ENCODE data around the gene CAMTA1.
A peak's percentile ranks its signal among the peaks of the same experiment; 100 is the strongest.

CAMTA1 gene

DNA sequence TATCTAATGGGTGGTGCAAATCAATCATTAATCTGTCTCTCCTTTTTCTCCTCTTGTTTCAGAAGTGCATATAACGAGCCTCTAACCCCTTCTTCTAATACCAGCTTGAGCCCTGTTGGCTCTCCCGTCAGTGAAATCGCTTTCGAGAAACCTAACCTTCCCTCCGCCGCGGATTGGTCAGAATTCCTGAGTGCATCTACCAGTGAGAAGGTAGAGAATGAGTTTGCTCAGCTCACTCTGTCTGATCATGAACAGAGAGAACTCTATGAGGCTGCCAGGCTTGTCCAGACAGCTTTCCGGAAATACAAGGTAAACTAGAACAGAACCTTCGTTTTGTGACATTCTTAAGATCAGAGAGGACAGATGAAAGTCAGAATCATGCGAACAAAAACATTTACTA, 960.5 kb downstream of the CAMTA1 start:
- DNase-seq = no peak

- DNase-seq = peak; percentile 15
These were observed 962.4 kb downstream of the CAMTA1 start for GRCh38 chr1:7747605-7748004.

- DNase-seq = no peak
These were observed 963.9 kb downstream of the CAMTA1 start for GRCh38 chr1:7749126-7749525.

GRCh38 chr1:7751174-7751573, 965.9 kb downstream of the CAMTA1 start:
- DNase-seq = no peak

DNA sequence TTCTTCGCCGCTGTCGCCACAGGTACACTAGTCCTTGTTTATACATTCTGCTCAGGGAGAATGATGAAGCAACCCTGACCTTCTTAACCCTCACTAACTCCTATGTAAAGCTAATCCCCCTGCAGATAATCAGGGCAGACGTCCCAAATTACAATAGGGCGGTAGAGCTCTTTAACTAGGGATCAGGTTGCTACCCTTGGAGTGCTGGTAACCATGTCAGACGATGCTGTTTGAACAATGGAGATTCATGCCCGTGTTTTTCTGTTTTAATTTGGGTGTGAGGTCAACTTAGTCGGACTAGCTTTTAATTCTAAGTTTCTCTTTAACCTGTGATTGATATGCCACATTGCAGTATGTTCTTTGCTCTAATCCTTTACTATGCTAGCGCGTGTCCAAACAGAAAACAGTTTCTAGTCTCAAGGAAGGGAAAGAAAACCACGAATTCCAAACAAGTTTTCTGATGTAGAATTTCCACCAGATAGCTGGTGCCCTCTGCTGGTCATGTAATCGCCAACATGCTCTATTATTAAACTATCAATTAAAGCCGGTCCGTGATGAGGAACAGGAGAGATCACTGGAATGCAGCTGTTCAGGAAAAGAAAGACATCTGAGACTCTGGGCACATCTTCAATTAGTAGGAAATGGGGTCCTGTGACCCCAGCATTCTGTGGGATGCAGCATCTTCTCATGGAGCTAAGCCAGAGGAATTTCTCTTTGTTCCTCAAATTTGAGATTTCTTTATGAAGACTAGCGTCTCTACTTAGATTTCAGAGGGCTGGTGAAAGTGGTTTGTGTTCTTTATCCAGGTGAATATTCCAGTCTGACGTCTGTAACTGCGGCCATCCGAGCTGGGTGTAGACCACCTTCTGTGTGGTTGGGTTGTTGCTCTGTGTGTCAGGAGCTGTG, 967.5 kb downstream of the CAMTA1 start:
- peak; percentile 44 for DNase-seq

GRCh38 chr1:7753641-7754040, 968.4 kb downstream of the CAMTA1 start:
- no peak for DNase-seq

DNA sequence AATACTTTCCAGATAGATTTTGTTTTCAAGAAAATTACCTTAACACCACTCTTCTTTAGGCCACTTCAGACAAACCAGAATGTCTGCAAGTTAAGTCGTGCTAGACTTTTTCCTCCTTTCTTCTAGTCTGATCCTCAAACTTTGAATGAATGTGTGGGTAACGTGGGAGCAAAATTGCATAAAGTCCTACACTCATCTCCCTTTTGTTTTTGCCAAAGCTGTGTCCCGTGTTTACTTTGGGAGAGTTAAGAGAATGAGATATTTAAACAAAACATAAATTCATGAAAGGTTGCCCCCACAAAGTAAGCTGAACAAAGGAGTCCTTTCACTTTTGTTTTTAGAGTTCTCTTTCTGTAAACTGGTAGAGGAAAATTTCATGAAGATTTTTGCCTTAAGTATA, 969.0 kb downstream of the CAMTA1 start:
- no peak for DNase-seq

GRCh38 chr1:7755448-7755847, 970.2 kb downstream of the CAMTA1 start:
- no peak for DNase-seq

- no peak for DNase-seq
These were observed 975.0 kb downstream of the CAMTA1 start for GRCh38 chr1:7760245-7760644.

DNA sequence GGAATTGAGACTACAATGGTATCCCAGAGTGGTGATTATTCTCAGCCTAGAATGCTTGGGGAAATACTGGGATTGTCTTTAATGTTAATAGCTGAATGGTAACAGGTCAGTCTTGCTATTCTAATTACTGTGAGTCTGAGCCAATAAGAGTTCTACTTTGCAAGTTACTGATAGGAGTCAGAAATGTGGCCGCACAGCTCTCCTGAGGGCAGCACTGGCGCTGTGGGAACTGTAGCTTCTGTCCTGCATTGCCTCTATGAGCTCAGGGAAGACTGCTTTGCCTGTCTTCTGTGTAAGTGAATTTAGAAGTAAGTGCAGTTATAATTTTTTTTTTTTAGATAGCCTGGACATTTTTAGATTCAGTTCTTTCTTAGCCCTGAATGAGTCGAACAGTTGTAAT, 975.8 kb downstream of the CAMTA1 start:
- DNase-seq = no peak

DNA sequence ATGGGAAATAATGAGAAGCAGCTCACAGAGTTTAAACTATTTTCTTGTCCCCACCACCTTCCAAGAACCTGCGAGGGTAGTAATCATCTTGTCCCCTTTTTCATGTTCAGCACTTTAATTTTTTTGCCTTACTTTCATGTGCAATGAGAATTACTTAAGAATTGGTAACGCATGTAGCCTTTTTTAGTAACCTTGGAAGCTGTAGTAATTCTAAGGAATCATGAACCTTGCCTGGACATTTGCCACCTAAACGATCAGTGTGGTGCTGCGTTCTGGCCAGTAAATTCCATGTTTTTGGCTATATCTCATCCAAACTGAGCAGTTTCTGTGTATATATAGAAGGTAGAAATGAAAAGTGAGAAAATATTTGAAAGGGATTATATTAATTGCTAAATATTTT, 981.9 kb downstream of the CAMTA1 start:
- no peak for DNase-seq

GRCh38 chr1:7768583-7768982, 983.3 kb downstream of the CAMTA1 start:
- DNase-seq = no peak

DNA sequence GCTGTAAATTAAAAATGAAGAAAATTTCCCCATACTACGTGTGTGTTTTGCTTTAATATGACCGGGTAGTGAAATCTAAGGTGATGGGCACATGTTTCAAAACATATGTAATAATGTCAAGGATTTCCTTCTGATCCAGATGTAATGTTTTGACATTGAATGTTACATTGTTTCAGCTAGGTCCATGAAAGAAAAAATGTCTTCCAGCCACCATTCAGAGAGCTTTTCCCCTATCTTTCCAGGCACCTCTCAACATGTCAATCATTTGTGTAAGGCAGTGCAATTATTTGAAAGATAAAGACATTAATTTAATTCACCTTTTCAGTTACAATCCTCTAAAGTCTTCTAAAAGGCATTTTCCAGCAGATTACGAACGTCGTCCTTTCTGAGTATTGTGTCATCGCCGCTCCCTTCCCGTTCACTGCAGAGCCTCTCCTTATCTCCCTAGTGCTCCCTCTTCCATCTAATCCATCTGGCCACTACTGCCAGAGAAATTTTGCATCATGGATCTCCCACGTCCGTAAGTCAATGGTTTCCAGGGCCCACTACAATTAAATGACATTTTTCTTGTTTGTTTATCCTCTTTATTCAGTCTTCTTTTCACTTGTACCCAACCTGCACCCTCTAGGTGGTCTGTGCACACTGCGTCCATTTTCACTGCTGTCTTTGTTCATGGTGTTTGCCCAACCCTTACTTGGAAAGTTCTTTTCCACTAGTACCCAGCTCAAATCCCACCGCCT, 984.6 kb downstream of the CAMTA1 start:
- DNase-seq = no peak

GRCh38 chr1:7770669-7770996, 985.4 kb downstream of the CAMTA1 start:
- DNase-seq = no peak

DNA sequence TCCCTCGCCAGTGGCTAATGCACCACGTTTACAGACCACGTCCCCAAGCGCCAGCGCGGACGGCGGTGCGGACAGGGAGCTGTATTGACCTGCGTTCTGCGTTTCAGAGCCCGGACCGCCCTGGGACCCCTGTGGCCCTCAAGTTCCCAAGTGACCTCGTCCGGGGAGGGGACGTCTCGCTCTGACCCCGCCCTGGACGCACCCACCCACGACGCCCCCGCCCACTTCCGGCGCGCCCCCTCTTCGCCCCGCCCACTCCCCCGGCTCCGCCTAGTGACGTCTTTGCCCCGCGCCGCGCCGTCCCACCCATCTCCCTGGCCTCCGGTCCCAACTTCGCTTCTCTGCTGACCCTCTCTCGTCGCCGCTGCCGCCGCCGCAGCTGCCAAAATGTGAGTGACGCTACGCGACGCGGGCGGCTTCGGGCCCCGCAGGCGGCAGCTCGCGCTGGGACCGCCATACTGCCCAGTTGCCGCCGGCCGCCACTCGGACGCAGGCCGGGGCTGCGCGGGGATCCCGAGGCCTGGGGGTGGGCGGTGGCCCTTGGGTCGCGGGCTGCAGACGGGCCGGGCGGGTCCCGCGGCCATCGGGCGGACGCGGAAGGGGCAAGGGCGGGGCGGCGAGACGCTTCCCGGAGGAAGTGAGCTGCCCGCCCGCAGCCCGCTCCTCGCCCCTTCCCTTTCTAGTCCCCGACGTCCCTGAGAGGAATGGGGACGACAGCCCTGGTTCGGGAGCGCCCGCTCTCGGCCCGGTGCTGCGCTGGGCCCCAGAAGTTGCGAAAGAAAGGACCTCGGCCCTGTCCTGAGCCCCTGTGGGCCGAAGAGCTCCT, 986.0 kb downstream of the CAMTA1 start, which contains the start of gene VAMP3:
TSS of gene VAMP3 (plus strand) at position 300 of the 826 bp plus-strand sequence. CDS start at position 388, 88 bp downstream.
- DNase-seq = peak; percentile 77

DNA sequence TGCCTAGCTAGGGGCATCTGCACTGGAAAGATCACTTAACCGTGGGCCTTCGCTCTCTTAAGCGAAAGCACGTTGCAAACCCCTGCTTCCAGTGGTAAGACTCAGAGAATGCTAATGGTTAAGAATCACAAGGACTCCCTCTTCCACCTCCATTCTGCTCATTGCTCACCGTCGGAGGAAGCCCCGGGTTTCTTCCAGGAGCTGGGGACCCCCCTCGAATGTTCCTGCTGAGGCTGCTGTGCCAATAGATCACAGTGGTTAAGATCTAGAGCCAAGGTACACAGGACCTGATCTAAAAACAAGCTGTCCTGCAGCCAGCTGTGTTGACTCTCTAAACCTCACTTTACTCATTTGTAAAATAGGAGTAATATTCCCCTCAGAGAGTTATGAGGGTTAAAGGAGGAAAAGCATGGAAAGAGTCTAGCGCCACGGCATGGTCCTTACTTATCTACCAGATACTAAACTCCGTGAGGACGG, 986.6 kb downstream of the CAMTA1 start:
- DNase-seq = no peak

DNA sequence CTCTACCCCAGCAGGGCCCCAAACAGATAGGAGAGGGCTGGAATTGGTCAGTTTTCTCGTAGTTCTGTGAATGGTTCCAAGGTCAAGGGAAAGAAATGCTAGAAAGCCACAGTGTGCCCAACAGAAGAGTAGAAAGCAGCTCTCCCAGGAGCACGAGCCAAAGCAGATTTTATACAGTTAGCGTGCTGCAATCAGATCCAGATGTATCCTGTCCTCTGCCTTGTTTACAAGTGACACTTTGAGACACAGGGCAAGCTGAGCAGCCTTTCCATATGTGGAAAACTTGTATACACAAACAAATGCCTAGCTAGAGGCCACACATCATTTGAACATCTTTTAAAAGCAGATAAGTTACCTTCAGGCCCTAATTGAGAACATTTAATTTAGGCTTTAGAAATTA, 992.3 kb downstream of the CAMTA1 start:
- no peak for DNase-seq

DNA sequence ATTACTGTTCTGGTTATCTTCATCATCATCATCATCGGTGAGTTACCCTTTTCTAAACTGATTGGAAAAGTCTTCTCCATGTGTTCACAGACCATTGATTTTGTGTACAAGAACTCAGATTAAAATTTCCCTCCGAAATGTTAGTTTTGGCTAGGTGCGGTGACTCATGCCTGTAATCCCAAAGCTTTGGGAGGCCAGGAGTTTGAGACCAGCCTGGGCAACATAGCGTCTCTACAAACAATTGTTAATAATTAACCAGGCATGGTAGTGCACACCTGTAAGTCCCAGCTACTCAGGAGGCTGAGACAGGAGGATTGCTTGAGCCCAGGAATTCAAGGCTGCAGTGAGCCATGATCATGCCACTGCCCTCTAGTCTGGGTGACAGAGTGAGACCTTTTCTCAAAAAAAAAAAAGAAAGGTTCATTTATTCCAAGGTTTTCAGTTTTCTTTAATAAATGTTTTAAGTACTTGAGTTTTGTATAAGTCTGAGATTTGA, 992.9 kb downstream of the CAMTA1 start:
- DNase-seq = no peak

- no peak for DNase-seq
These were observed 995.7 kb downstream of the CAMTA1 start for GRCh38 chr1:7780976-7781375.

DNA sequence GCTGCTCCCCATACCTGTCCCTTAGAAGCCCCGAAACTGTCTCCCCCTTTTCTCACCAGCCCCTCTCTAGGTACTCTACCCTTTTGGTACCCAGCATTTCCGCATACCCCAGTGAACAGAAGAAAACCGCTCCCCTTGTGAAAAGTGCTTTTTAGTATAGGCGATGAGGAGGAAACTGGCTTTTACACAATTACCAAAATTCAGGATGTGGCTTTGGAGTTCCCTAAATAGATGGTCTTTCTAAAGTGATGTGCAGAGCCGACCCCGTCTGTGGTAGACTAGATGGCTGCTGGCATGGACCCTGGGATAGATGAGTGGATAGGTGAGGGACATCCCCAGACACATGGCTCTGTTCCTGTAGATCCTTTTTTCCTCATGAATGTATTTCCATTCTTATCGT, 996.2 kb downstream of the CAMTA1 start:
- no peak for DNase-seq

DNA sequence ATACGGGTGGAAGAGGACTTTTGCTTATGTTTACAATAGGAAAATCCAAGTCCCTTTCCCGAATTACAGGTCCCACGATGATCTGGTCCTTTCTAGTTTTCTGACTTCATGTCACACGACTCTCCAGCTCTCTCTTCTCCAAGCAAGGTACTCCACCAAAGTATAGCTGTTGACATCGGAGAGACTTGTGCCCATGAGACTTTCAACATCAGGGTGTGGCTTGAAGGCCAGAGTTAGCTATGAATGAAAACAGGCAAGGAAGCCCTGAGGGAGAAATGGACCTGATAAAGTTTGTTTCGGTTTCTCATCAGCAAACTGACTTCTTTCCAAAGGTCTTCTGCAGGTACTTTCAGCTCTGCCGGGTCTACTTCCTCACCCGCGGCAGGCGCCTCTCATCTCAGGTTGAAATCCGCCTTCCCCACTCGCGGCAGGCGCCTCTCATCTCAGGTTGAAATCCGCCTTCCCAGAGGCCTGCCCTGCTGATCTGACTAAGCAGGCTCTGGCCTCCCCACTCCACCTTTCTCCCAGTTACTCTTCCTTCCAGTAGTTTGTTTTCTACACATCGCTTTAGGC, 996.8 kb downstream of the CAMTA1 start:
- peak; percentile 4 for DNase-seq

DNA sequence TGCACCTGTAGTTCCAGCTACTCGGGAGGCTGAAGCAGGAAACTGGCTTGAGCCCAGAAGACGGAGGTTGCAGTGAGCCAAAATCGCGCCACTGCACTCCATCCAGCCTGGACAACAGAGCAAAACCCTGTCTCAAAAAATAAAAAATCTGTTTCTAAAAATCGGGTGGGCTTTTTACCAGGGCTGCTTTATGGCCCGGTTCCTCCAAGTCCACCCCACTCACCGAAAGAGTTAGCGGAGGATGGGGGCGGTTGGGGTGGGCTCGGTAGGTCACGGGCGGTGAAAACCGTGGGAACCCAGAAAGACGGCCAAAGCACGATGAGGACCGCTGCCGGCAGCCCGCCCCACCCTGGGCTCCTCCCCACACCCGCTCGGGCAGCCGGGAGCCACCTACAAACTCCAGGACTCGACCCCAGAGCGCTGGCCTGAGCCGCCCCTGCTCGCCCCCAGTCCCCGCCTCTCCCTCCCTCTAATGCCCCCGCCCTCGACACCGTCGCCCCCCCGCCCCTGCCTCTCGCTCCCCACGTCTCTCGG, 998.0 kb downstream of the CAMTA1 start:
- no peak for DNase-seq
